Mucosa of stomach (tissue), 1 donor: ENCODE results near the gene KCNQ1.

Experiments
- H3K27me3 ChIP-seq: one replicate; pipeline ENCODE4 v1.7.0; 2013; ENCODE audit warnings: mild to moderate bottlenecking, low read length; ENCODE audit not compliant: control insufficient read depth, insufficient read depth
- H3K36me3 ChIP-seq: one replicate; pipeline ENCODE4 v1.7.0; 2013; ENCODE audit warnings: low read length; ENCODE audit not compliant: control insufficient read depth, insufficient read depth
- H3K4me1 ChIP-seq: one replicate; pipeline ENCODE4 v1.7.0; 2013; ENCODE audit warnings: mild to moderate bottlenecking, low read length; ENCODE audit not compliant: control insufficient read depth, insufficient read depth
- H3K4me3 ChIP-seq: one replicate; pipeline ENCODE4 v1.7.0; 2013; ENCODE audit warnings: low read length
- H3K9ac ChIP-seq: one replicate; pipeline ENCODE4 v1.7.0; 2013; ENCODE audit warnings: mild to moderate bottlenecking, low read length, moderate library complexity
- H3K9me3 ChIP-seq: one replicate; pipeline ENCODE4 v1.7.0; 2013; ENCODE audit warnings: mild to moderate bottlenecking, low read length, moderate library complexity; ENCODE audit not compliant: control insufficient read depth
- donor health status: Pancreatic carcinoma.

KCNQ1 gene

DNA sequence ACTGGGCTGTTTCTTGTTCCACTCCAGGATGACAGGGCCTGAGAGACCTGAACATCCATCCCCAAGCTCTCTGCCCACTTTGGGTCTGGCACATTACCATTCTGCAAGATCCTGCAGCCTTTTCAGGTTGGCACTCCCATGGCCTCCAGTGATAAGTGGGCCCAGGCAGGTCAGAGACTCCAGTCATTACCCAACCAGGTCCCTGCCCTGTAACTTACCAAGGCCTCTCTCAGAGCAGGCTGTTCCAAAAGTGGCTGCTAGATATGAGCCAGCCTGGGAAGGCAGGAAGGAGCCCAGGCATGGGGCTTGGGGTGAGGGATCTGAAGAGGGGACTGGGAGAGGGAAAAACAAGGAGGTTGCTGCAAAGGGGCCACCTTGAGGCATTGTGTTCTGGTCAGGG is 219.1 kb downstream of the KCNQ1 start:
- Histone ChIP-seq H3K27me3 (no peaks in the 10 kb centered on the region), H3K4me1 (no peaks in the 10 kb centered on the region), H3K4me3 (no peak overlapping the region), H3K36me3 (no peaks in the 10 kb centered on the region), H3K9me3 (peaks cover 3% of the 10 kb centered on the region), H3K9ac (no peak overlapping the region)

DNA sequence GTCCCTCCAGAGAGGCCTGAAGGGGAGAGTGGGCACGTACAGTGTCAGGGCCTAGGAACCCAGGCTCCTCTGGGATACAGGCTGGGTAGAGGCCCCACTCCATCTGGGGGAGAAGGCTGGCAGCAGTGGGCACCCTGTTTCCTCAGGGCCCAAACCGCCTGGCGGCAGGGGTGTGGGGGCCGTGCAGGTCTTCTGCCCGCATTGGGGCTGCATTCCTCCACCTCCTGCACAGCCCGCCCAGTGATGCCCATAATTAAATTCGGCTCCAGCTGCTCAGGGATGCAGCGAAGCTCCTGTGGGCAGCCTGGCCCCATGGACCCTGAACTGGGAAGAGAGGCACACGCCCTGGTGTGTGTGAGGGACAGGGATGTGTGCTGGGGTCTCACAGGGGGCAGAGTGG is 219.6 kb downstream of the KCNQ1 start:
- no peak overlapping the region for H3K9ac ChIP-seq
- H3K4me3 ChIP-seq, result no peak overlapping the region
- no peaks in the 10 kb centered on the region for H3K9me3 ChIP-seq
- no peaks in the 10 kb centered on the region for H3K36me3 ChIP-seq
- H3K27me3 ChIP-seq, result no peaks in the 10 kb centered on the region
- H3K4me1 ChIP-seq, result no peaks in the 10 kb centered on the region

DNA sequence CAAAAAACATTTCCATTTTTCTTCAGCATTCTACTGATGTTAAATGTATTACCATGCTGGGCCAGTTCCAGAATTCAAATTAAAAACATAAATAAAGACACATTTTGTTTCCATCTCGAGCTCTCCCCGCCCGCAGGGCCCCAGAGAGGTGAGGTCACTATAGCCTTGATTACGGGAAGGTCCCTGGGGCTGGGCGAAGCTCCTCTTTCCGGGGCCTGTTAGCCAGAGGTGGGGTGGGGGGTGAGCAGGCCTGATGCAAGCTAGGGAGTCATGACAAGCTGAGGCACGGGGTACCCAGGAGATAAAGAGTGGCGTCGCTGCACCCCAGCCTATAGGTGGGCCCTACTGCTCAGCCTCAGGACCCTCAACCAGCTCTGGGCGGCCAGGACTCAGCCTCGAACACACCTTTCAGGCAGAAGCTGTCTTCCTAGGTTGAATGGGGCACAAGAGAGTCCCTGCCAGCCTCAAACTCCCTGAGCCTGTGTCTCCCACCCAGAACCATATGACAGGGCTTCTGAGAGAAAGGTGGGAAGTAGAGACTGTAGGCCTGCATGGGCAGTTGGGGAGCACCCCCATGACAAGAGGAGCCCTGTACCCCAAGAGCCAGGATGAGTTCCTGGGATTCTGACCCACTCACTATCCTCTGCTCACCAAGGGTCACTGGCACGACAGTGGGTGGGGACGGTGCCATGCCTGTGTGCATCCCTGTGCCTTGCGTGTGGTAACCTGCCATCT is 220.2 kb downstream of the KCNQ1 start:
- no peaks in the 10 kb centered on the region for H3K9me3 ChIP-seq
- no peak overlapping the region for H3K9ac ChIP-seq
- no peaks in the 10 kb centered on the region for H3K36me3 ChIP-seq
- H3K4me3 ChIP-seq, result no peak overlapping the region
- no peaks in the 10 kb centered on the region for H3K27me3 ChIP-seq
- no peaks in the 10 kb centered on the region for H3K4me1 ChIP-seq

DNA sequence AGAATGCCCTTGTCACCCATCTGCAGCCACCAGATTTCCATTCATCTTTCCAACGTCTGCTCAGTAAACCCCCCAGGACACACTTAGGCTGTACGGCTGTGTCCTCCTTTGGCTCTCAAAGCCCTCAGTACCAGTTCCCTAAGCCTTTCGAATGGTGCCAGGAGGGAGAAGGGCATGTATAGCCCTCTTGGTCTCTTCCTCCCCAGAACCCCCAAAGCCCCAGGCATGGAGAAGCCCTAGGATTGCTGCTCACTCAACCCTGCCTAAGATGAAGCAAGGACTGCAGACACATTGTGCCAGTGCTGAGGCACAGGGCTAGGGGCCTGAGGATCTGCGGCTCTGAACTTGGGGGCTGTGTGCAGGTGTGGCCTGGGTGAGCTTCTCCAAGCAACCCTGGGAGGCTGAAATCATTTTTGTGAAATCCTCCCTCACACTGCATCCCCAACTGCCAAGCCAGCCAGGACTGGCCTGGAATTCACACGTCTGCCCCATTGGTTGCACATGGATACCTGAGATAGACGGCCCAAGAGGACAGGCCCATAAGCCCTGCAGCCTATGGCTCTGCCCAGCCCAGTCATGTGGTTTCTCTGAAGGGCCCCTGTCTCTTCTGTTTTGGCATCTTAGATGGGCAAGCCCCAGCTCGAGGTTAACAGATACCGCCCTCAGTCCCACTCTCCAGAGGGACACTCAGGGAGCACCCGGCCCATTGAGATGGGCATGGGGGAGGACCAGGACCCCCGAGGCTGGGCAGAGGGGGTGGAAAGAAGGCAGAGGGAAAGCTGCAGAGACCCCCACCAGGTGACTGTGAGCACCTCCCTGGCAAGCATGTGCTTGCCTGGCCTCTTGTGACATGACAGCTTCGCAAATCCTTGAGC is 221.0 kb downstream of the KCNQ1 start:
- H3K4me1 ChIP-seq, result no peaks in the 10 kb centered on the region
- no peaks in the 10 kb centered on the region for H3K36me3 ChIP-seq
- H3K9me3 ChIP-seq, result no peaks in the 10 kb centered on the region
- no peak overlapping the region for H3K4me3 ChIP-seq
- no peak overlapping the region for H3K9ac ChIP-seq
- H3K27me3 ChIP-seq, result no peaks in the 10 kb centered on the region

DNA sequence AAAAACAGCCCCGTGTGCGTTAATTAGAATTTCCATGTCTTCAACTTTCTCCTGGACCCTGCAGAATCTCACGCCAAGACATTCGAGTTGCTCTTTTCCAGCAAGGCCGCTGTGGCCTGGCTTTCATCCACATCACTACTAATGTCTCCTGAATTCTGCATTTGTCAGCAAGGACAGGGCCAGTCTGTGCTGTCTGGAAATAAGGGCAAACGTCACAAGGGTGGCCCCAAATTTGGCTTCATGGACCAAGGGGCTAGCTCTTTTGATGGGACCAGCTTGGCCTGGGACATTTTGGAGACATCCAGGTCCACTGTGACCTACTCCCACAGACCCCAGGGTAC is 221.6 kb downstream of the KCNQ1 start:
- no peak overlapping the region for H3K4me3 ChIP-seq
- no peaks in the 10 kb centered on the region for H3K27me3 ChIP-seq
- no peaks in the 10 kb centered on the region for H3K36me3 ChIP-seq
- H3K9me3 ChIP-seq, result no peaks in the 10 kb centered on the region
- no peaks in the 10 kb centered on the region for H3K4me1 ChIP-seq
- H3K9ac ChIP-seq, result no peak overlapping the region

DNA sequence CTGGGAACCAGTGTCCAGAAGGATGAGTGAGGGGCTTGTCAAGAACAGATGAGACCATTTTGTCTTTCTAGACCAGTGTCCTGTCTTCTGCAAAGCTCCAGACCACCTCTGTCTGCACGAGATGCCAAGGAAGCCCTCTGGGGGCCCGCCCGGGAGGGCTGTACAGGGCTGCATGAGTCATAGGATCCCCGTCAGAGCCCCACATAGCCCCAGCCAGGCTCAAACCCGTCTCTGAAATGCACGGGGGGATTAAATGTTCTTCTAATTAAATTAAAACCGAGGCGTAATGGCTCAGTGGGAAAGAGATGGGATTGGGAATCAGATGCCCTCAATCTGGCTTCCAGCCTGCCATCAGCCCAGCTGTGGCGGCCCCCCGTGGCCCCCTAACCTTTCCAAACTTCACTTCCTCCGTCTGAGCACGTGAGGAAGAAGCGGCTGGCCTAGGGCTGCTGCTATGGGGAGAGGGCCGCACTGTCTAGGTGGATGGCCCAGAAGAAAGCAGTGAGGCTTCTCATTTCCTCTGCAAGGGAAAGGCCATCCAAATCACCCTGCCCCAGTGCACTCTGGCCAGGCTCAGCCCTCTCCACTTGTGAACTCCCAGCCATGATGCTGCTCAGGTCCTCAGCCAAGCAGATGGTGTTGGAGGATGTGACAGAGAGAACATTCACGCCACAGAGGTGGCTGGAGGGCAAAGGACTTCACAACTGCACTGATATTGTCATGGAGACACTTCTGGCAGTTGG is 222.2 kb downstream of the KCNQ1 start:
- Histone ChIP-seq H3K36me3 (no peaks in the 10 kb centered on the region), H3K4me3 (no peak overlapping the region), H3K9me3 (no peaks in the 10 kb centered on the region), H3K27me3 (no peaks in the 10 kb centered on the region), H3K9ac (no peak overlapping the region), H3K4me1 (no peaks in the 10 kb centered on the region)

DNA sequence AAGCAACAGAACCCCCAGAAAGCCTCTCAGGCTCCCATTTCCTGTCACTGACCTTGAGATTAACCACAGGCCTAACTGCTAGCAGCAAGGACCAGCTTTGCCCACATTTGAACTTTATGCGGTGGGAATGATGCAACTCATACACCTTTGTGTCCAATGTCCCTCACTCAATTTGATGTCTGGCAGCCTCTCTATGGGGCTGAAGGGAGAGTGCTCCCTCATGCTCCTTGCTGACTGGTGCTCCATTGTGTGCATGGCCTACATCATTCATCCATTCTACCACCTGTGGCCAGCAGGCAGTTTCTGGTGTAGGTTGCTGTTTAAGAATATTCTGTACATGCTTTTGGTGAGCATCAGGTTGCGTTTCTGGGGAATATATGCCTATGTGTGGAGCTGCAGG is 223.1 kb downstream of the KCNQ1 start:
- no peaks in the 10 kb centered on the region for H3K4me1 ChIP-seq

DNA sequence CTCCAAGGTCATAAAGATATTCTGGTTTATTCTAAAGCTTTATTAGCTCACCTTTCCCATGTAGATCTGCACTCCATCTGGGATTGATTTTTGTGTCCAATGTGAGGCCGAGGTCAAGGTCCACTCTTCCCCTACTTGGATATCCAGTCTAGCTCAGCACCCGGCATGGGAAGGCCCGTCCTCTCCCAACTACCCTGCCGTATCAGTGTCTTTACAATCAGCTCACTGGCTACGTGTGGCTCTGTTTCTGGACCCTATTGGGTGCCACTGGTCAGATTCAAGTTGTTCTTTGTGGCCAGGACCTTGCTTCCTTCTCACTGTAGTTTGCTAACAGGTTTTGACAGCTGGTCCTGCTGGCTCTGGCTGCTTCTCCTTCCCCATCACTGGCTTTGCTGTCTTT is 224.1 kb downstream of the KCNQ1 start:
- H3K4me3 ChIP-seq, result no peak overlapping the region
- no peaks in the 10 kb centered on the region for H3K27me3 ChIP-seq
- H3K9ac ChIP-seq, result no peak overlapping the region
- no peaks in the 10 kb centered on the region for H3K4me1 ChIP-seq
- no peaks in the 10 kb centered on the region for H3K9me3 ChIP-seq
- H3K36me3 ChIP-seq, result no peaks in the 10 kb centered on the region

More for the DNA sequence above, 223.1 kb downstream of the KCNQ1 start:
- Histone ChIP-seq H3K27me3 (no peaks in the 10 kb centered on the region), H3K4me3 (no peak overlapping the region), H3K36me3 (no peaks in the 10 kb centered on the region), H3K9ac (no peak overlapping the region), H3K9me3 (no peaks in the 10 kb centered on the region)

DNA sequence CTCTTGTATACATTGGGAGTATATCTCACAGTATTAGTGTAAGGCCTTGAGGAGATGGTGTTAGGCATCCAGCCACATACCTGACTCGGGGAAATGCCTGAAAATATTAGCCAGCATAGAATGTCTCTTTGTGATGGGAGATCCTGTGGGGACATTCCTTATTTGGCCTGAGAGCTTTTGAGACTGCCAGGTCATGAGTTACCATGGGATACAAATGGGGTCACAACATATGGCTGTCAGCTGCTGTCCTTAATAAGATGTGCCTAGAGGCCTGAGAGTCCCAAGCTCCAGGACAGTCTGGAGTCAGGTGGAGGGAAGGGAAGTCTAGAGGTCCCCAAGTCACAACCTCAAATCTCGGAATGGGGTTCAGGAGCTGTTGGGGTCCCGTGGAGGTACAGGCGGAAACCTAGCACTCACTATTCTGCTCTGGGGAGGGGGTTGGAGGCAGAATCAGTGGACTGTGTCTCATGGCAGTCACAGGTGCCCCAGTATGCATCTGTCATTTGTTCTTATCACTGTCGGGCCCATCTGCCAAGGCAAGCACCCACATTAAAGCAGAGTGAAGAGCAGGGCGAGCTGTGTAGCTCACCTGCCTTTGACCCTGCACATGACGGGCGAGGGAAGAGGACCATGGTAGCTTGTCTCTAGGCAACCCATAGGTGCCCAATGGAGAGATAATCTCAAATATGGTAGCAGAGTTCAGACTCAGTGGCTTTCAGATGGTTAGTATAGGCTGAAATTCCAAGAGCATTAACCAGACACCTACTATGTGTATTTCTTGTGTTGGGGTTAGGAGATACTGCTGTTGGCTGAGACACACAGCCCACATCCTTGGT is 225.0 kb downstream of the KCNQ1 start:
- Histone ChIP-seq H3K36me3 (no peaks in the 10 kb centered on the region), H3K9me3 (no peaks in the 10 kb centered on the region), H3K4me3 (no peak overlapping the region), H3K27me3 (no peaks in the 10 kb centered on the region), H3K9ac (no peak overlapping the region), H3K4me1 (no peaks in the 10 kb centered on the region)

DNA sequence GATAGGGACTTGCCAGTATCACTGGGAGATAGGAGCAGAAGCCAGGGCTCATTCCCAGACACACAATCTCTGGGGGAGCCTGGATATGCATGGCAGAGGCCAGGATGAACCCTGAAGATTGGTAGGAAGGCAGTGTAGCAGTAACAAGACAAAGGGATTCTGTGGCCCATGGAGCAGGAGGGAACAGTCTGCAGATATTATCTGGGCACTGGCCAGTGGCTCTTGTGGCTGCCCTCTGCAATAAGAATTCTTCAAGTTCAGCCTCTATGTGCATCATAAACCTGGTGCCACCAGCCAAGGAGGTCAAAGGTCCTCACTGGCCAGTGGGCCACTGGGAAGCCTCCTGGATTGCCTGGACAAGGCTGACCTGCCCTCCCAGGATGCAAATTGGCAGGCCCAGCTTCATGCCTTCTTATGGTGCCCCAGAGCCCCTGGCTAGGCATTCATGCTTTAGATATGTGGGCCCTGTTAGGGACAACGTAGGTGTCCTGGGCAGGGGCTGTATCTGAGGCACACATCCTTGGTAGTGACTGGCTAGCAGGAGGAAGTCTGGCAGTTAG is 225.8 kb downstream of the KCNQ1 start:
- H3K9me3 ChIP-seq, result no peaks in the 10 kb centered on the region
- no peak overlapping the region for H3K4me3 ChIP-seq
- peaks cover 3% of the 10 kb centered on the region for H3K4me1 ChIP-seq
- no peak overlapping the region for H3K9ac ChIP-seq
- no peaks in the 10 kb centered on the region for H3K36me3 ChIP-seq
- no peaks in the 10 kb centered on the region for H3K27me3 ChIP-seq

DNA sequence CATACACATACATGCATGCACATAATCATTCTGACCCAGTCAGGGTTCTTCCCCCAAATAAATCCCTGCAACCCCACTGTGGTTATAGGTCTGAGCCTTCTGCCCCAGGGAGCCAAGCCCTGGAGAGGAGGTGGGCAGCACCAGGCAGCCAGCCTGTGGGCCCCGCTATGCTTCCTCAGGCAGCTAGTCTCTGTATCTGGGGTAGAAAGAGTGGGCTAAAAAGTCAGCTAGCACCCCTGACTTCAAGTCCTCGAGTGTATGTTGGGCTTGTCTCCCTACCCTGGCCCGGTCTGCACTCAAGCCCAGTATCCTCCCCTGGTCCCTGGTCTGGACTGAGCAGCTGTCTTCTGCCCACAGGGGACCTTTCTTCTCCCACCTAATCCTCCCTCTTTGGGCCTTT is 226.9 kb downstream of the KCNQ1 start:
- peaks cover 5% of the 10 kb centered on the region for H3K4me1 ChIP-seq
- H3K4me3 ChIP-seq, result no peak overlapping the region
- H3K9me3 ChIP-seq, result no peaks in the 10 kb centered on the region
- no peaks in the 10 kb centered on the region for H3K27me3 ChIP-seq
- H3K9ac ChIP-seq, result no peak overlapping the region
- H3K36me3 ChIP-seq, result no peaks in the 10 kb centered on the region
